ENCODE results near the gene TTLL9.

DNA sequence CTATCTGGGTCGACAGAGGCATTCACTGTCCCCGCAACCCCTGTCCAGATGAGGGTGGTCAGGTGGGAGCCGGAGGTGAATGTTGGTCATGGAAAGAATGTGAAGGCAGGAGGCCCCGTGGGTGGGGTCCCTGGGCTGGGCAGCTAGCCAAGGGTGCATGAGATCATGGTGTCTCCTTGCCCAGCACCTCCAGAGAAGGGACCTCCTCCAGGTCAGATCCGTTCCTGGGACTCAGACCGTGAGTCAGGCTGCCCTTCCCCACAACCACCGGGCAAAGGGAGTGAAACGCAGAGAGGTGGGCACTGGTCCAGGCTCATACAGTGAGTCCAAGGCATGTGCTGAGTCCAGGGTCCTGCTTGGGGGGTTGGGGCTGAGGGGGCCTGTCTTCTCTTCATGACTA, 28.5 kb upstream of the TTLL9 start:
- no peak for TF ChIP-seq POLR2A (IDR thresholded peaks at IDR 0.05)
- TF ChIP-seq, protein P1, sequence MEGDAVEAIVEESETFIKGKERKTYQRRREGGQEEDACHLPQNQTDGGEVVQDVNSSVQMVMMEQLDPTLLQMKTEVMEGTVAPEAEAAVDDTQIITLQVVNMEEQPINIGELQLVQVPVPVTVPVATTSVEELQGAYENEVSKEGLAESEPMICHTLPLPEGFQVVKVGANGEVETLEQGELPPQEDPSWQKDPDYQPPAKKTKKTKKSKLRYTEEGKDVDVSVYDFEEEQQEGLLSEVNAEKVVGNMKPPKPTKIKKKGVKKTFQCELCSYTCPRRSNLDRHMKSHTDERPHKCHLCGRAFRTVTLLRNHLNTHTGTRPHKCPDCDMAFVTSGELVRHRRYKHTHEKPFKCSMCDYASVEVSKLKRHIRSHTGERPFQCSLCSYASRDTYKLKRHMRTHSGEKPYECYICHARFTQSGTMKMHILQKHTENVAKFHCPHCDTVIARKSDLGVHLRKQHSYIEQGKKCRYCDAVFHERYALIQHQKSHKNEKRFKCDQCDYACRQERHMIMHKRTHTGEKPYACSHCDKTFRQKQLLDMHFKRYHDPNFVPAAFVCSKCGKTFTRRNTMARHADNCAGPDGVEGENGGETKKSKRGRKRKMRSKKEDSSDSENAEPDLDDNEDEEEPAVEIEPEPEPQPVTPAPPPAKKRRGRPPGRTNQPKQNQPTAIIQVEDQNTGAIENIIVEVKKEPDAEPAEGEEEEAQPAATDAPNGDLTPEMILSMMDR (IDR thresholded peaks at IDR 0.05) = no peak

Measured in adrenal gland (tissue), 5 donors.